Common myeloid progenitor, CD34-positive (primary cell): Measurements from ENCODE around the gene DENND1A.

Experiments
- CTCF ChIA-PET: fragments of 350-600 bp; sonication (Branson Sonifier 250); formaldehyde crosslinking; loops from one replicate; lab custom pipeline; 2021; ENCODE audit warnings: antibody characterized with exemption; lab: Charles Lee
- POLR2A ChIA-PET: fragments of 350-600 bp; sonication (Branson Sonifier 250); formaldehyde crosslinking; loops from one replicate; lab custom pipeline; 2021; ENCODE audit warnings: antibody characterized with exemption; lab: Charles Lee
- DNase-seq, 3 donors: peaks; one replicate each; pipeline versions ENCODE4 v3.0.0 to v3.0.0-alpha.2; 2013
- H3K27ac ChIP-seq, 2 experiments: 1 replicate in 1 of 2; 2 replicates in 1 of 2; pipeline ENCODE4 v1.7.0; 2013; ENCODE audit warnings: inconsistent platforms in 2 of 2, low read length in 2 of 2, mild to moderate bottlenecking in 2 of 2, low read depth in 1 of 2, moderate library complexity in 1 of 2; ENCODE audit not compliant: severe bottlenecking in 2 of 2, insufficient read depth in 1 of 2, poor library complexity in 1 of 2
- H3K27me3 ChIP-seq, 5 experiments: replicated peaks in 2 of 5; 1 replicate in 3 of 5; 2 replicates in 2 of 5; pipeline versions ENCODE4 v1.6.1 to v1.7.0; 2013; ENCODE audit warnings: low read length in 4 of 5, mild to moderate bottlenecking in 2 of 5, moderate library complexity in 2 of 5, inconsistent platforms in 1 of 5; ENCODE audit not compliant: insufficient read depth in 5 of 5, control insufficient read depth in 4 of 5
- H3K36me3 ChIP-seq, 4 experiments: 1 replicate in 2 of 4; 2 replicates in 2 of 4; pipeline versions ENCODE4 v1.6.1 to v1.7.0; 2013; ENCODE audit warnings: low read length in 3 of 4, control low read depth in 1 of 4, mild to moderate bottlenecking in 1 of 4; ENCODE audit not compliant: control insufficient read depth in 4 of 4, insufficient read depth in 4 of 4
- H3K4me1 ChIP-seq, 4 experiments: 1 replicate in 3 of 4; 2 replicates in 1 of 4; pipeline versions ENCODE4 v1.6.1 to v1.7.1; 2013; ENCODE audit warnings: low read length in 3 of 4, mild to moderate bottlenecking in 3 of 4, control low read depth in 1 of 4, inconsistent platforms in 1 of 4, moderate library complexity in 1 of 4; ENCODE audit not compliant: control insufficient read depth in 4 of 4, insufficient read depth in 4 of 4; ENCODE audit errors: control extremely low read depth in 1 of 4
- H3K4me3 ChIP-seq, 7 experiments: 1 replicate in 4 of 7; 2 replicates in 3 of 7; pipeline versions ENCODE4 v1.5.1 to v1.7.0; 2013; ENCODE audit warnings: mild to moderate bottlenecking in 7 of 7, low read length in 6 of 7, moderate library complexity in 6 of 7, inconsistent platforms in 2 of 7, low read depth in 2 of 7, control low read depth in 1 of 7; ENCODE audit not compliant: insufficient read depth in 4 of 7, control insufficient read depth in 1 of 7; ENCODE audit errors: extremely low read depth in 1 of 7
- H3K9me3 ChIP-seq, 5 experiments: 1 replicate in 4 of 5; 2 replicates in 1 of 5; pipeline versions ENCODE4 v1.6.1 to v1.7.1; 2013; ENCODE audit warnings: low read length in 4 of 5, mild to moderate bottlenecking in 2 of 5, inconsistent platforms in 1 of 5, low read depth in 1 of 5, moderate library complexity in 1 of 5; ENCODE audit not compliant: control insufficient read depth in 4 of 5, insufficient read depth in 2 of 5; ENCODE audit errors: control extremely low read depth in 1 of 5
- WGBS: methylation state at CpG from one replicate; pipeline ENCODE4 v1.1.5; 2013; ENCODE audit not compliant: insufficient coverage; 5-methylcytosine and 5-hydroxymethylcytosine counted together

Gene DENND1A

DNA sequence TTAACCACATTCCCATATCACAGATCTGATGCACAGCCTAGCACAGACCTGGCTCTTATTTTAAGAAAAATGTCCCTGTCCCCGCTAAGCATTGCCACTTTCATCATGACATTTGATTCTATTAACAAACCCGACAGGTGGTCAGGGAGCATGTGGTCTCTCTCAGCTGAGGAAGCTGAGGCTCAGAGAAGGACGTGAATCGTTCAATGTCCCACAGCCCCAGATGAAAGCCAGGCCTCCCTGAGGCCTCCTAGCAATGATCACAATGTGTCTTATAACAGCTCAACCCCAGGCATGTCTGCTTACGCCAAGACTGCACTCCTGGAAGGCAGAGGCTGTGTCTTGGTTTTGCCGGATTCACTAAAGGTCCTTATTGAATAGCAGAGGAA, 584.4 kb downstream of the DENND1A start:
- ChIA-PET CTCF (interaction anchor here (0.8 to 2.1 kb wide), 4 partner anchors 9 to 283 kb away, joined by 3 to 8 read pairs (median 4); no protein-coding TSS in a partner anchor), POLR2A (no interaction called here)
- WGBS: 65% methylated on average over 4 of the region's 6 CpGs
- Histone ChIP-seq H3K27ac (no peak overlapping the region), H3K9me3 (no peaks in the 10 kb centered on the region), H3K27me3 (peaks cover 0 to 2% (median 0%) of the 10 kb centered on the region in 5 experiments), H3K4me1 (peaks cover 1 to 44% (median 36%) of the 10 kb centered on the region in 4 experiments), H3K4me3 (no peak overlapping the region), H3K36me3 (no peaks in the 10 kb centered on the region)
- no peak for DNase-seq

DNA sequence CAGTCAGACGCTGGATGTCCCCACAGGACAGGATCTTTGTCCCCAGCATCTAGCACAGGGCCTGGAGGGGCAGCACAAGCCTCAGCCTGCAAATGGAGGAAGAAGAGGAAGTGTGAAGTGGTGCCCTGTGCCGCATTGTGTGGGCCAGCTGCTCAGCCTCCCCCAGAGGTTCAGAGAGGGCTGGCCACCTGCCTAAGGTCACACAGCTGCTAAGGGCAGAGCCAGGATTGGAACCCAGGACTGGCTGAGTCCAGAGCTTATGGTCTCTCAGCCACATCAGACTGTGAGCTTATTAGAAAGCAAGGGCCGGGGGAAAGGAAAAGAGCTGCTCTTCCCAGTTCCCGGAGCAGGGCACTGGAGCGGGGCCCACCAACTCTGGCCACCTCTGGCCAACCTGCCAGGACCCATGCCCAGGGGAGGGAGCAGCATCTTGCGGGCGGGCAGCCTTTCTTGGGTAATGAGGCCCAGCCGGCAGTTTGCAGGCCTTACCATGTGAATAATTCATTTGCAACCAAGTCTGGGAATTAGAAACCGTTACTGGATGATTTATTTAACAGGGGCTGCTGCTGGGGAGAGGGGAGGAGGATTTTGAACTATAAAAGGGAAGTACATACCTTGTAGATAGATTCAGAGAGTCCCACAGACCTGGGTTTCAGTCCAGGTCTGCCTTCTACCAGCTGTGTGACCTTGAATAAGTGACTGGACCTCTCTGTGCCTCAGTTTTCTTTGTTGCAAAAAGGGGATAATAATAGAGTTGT, 585.6 kb downstream of the DENND1A start:
- Histone ChIP-seq H3K9me3 (no peaks in the 10 kb centered on the region), H3K27ac (peak overlapping the region in 1 of 2 experiments; percentile 15), H3K4me3 (no peak overlapping the region), H3K4me1 (peaks cover 6 to 53% (median 44%) of the 10 kb centered on the region in 4 experiments), H3K36me3 (no peaks in the 10 kb centered on the region), H3K27me3 (no peaks in the 10 kb centered on the region)
- CTCF ChIA-PET: interaction anchor here (0.6 to 2.1 kb wide), 10 partner anchors 9 to 271 kb away, joined by 3 to 8 read pairs (median 4); no protein-coding TSS in a partner anchor
- 76% methylated on average over 8 of the region's 9 CpGs for WGBS
- DNase-seq: peak in 2 of 3 donors; percentile 33 to 52
- POLR2A ChIA-PET: interaction anchor here (0.6 kb wide), 1 partner anchor 105 kb away, joined by 5 read pairs; no protein-coding TSS in a partner anchor

DNA sequence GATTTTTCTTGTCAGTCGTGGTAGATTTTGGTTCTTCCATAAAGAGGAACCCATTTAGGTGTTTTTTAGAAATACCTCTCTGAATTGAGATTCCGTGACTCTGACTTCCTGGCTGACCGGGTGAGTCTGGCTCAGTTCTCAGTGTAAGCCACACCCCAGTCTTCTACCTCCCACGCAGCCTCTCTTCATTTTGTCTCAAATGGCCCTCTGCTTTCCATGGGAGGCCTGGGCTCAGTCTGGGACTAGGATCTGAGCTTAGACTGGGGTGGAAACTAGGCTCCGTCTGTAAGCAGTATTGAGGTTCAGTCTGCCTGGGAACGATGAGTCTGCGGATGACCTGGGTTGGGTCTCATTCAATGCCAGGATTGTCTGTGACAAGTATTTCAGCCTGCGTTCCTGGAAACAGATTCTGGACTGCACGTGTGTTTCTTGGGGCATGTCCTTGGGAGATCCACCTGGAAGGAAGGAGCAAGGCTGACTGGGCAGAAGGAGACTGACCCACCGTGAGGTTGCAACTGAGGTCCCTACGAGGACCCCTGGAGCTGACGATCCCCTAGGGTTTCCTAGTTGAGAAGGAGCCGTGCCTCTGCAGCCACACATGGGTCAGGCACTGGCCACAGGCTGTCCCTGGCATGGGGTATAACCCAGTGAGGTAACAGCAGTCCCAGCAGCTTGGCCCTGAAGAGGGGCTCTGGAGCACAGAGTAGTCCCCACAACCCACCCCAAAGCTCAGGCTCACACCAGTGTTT, 586.3 kb downstream of the DENND1A start:
- Histone ChIP-seq H3K27me3 (no peaks in the 10 kb centered on the region), H3K4me1 (peaks cover 6 to 60% (median 52%) of the 10 kb centered on the region in 4 experiments), H3K36me3 (no peaks in the 10 kb centered on the region), H3K9me3 (no peaks in the 10 kb centered on the region), H3K27ac (peak overlapping the region in 1 of 2 experiments; percentile 15), H3K4me3 (peak overlapping the region in 1 of 7 experiments; percentile 7)
- ChIA-PET POLR2A (interaction anchor here (0.7 kb wide), 1 partner anchor 1201 kb away, joined by 3 read pairs; no protein-coding TSS in a partner anchor), CTCF (interaction anchor here (1.0 to 1.5 kb wide), 7 partner anchors 10 to 270 kb away, joined by 3 to 7 read pairs (median 4); no protein-coding TSS in a partner anchor)
- WGBS: 64% methylated on average over 11 of the region's 13 CpGs
- DNase-seq: peak in 2 of 3 donors; percentile 52 to 62

DNA sequence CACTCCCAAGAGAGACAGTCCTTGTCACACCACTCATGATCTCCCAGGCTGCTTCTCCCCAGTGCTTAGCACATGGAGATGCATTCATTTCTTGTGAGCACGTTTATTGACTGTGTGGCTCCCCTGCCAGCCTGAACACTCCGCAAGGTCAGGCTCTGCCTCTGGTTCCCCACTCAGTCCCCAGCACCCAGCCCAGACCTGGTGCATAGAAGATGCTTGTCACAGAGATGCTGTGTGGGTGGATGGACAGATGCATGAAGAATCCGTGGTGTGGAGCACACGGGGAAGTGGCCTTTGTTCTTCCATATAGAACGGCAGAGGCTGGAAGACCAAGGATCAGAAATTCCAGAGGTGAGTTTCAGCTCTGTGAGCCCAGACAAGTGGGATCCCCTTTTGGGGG, 587.7 kb downstream of the DENND1A start:
- ChIA-PET POLR2A (no interaction called here), CTCF (interaction anchor here (1.0 to 6.1 kb wide), 2 partner anchors 17 to 251 kb away, joined by 3 to 47 read pairs; no protein-coding TSS in a partner anchor)
- WGBS: 91% methylated on average over 4 of the region's 5 CpGs
- H3K4me3 ChIP-seq: no peak overlapping the region
- H3K9me3 ChIP-seq: no peaks in the 10 kb centered on the region
- no peaks in the 10 kb centered on the region for H3K36me3 ChIP-seq
- no peaks in the 10 kb centered on the region for H3K27me3 ChIP-seq
- no peak overlapping the region for H3K27ac ChIP-seq
- peaks cover 6 to 71% (median 57%) of the 10 kb centered on the region in 4 experiments for H3K4me1 ChIP-seq
- DNase-seq: no peak

DNA sequence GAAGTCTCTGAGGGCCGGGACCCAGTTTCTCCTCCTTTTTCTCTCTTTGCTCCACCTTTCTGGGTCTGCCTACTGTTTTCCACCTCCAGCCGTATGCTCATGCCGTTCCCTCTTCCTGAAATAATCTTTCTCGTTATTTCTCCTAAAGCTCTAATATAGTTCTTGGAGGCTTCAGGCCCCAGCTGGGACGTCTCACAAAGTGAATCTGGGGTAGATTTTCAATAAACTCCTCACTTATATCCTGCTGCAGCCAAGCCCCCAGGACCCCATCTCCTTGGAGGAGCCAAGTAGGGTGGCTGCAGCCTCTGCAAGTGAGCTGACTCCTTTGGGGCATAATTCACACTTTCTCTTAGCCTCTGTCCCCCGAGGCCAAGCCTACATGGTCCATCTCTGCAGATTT, 588.1 kb downstream of the DENND1A start:
- ChIA-PET POLR2A (no interaction called here), CTCF (interaction anchor here (1.0 to 6.1 kb wide), 2 partner anchors 16 to 251 kb away, joined by 3 to 47 read pairs; no protein-coding TSS in a partner anchor)
- no peak for DNase-seq
- Histone ChIP-seq H3K36me3 (no peaks in the 10 kb centered on the region), H3K4me3 (no peak overlapping the region), H3K9me3 (no peaks in the 10 kb centered on the region), H3K27ac (no peak overlapping the region), H3K27me3 (no peaks in the 10 kb centered on the region), H3K4me1 (peaks cover 6 to 71% (median 57%) of the 10 kb centered on the region in 4 experiments)
- 97% methylated on average over 6 of the region's 6 CpGs for WGBS

DNA sequence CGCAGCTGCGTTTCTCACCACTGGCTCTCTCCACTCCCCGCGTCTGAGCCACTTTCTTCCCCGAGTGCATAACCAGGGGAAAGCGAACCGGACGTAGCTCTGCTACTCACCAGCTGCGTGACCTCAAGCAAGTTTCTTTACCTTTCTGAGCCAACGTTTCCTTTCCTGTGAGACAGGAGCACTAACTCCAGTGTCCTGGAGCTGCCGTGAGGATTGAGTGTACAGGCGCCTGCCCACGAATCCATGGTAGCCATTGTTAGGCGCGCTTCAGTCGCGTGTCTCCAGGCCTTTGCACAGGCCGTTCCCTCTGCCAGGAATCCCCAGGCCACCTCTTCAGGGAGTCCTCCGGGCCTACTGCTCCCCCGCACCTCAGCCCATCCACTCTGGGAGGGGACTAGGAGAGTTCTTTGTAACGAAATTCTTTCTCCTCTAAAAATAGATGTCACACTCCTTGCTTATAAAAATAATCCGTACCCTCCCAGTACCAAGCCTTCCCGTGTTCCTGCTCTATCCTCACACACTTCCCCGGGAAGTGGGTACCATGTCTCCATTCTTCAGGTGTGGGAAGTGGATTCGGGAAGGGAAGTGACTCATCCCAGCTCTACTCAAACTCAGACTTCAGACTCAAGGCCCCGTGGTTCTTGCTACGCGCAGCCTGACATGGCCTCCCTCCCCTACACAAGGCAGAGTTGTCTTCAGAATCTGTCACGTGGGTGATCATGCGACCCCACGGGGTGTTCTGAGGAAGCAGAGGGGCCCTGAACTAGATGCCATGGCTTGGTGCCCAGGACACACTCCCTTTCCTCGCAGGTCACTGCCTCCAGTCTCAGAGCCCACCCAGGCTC, 590.0 kb downstream of the DENND1A start:
- WGBS: 32% methylated on average over 27 of the region's 32 CpGs
- H3K27me3 ChIP-seq: no peaks in the 10 kb centered on the region
- CTCF ChIA-PET: interaction anchor here (1.1 to 6.1 kb wide), 7 partner anchors 10 to 259 kb away, joined by 3 to 47 read pairs (median 5); no protein-coding TSS in a partner anchor
- peak; percentile 81 to 92 (median 85) for DNase-seq
- H3K36me3 ChIP-seq: no peaks in the 10 kb centered on the region
- H3K4me1 ChIP-seq: peaks cover 8 to 76% (median 54%) of the 10 kb centered on the region in 4 experiments
- H3K4me3 ChIP-seq: peak overlapping the region in 4 of 7 experiments; percentile 44 to 67 (median 56)
- H3K27ac ChIP-seq: peak overlapping the region; percentile 67 to 89
- POLR2A ChIA-PET: interaction anchor here (1.1 kb wide), 1 partner anchor 14 kb away, joined by 4 read pairs; no protein-coding TSS in a partner anchor
- no peaks in the 10 kb centered on the region for H3K9me3 ChIP-seq
